ENCODE data around the gene CEACAM7. TPM values are rescaled to one million over a fixed set of nuclear protein-coding genes. Genes with fewer than 3 reads are reported as not detected.
"Not testable (repeated sequence)": the region's sequence is repeated elsewhere in the genome, so short reads cannot be mapped to it uniquely, and the experiment has no call there.

CEACAM7 gene
- total RNA-seq, 5 donors from 2014 or later (not counting 1 experiment from before 2014, with no cell fraction given), result not detected

DNA sequence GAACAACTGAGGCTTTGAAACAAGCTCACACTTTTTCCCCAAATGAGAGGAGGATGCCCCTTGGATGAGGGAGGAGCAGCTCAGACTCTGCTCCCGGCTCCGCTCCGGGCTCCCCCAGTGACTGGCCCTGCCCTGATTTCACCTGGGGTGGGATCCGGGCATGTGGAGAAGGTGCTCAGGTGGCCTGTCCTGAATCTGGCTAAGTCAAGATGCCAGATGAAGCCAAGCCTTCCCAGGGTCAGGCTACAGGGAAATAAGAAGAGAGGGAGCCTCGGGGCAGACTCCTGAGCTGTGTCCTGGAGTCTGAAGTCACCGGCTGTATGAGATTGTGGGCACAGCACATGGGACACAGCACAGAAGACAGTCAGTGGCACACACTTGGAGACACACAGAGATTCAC, 30.7 kb upstream of the CEACAM7 start:
- Histone ChIP-seq H3K4me1 (ENCODE audit: control insufficient read depth in 1 of 2, extremely low read depth in 1 of 2, insufficient read depth in 2 of 2, low read length in 2 of 2) (no peaks in the 10 kb centered on the region), H3K36me3 (ENCODE audit: control insufficient read depth in 2 of 2, extremely low read depth in 1 of 2, insufficient read depth in 1 of 2, low read length in 1 of 2) (no peaks in the 10 kb centered on the region), H3K4me3 (ENCODE audit: control insufficient read depth in 1 of 2, extremely low read depth in 1 of 2, low read length in 1 of 2) (no peak overlapping the region), H3K27me3 (replicated peaks in 1 of 2; ENCODE audit: control insufficient read depth in 2 of 2, extremely low read depth in 1 of 2, insufficient read depth in 2 of 2, low read length in 1 of 2) (peaks cover 0 to 57% of the 10 kb centered on the region in 2 experiments), H3K27ac (ENCODE audit: low read length) (no peak overlapping the region), H3K9me3 (no peaks in the 10 kb centered on the region)
- Mint-ChIP-seq H3K36me3 (no peaks in the 10 kb centered on the region), H3K4me3 (no peak overlapping the region), H3K27me3 (peaks cover 16 to 55% of the 10 kb centered on the region in 2 donors), H3K9me3 (no peaks in the 10 kb centered on the region), H3K27ac (no peak overlapping the region), H3K4me1 (no peaks in the 10 kb centered on the region)
- DNase-seq (no peak), ATAC-seq (replicated peaks in 1 of 4) (no peak)
- CTCF ChIA-PET, result no interaction called here
- 68% methylated on average over 5 of the region's 6 CpGs for WGBS (ENCODE audit: insufficient coverage)
- POLR2A ChIA-PET, result interaction anchor here in 1 of 2 donors (0.6 kb wide), 1 partner anchor 242 kb away, joined by 3 read pairs; no protein-coding TSS in a partner anchor

- DNase-seq (no peak), ATAC-seq (replicated peaks in 1 of 4) (no peak)
- H3K27me3 ChIP-seq (replicated peaks in 1 of 2; ENCODE audit: control insufficient read depth in 2 of 2, extremely low read depth in 1 of 2, insufficient read depth in 2 of 2, low read length in 1 of 2), result peaks cover 0 to 62% of the 10 kb centered on the region in 2 experiments
- Mint-ChIP-seq H3K4me3 (no peak overlapping the region), H3K9me3 (no peaks in the 10 kb centered on the region), H3K27me3 (peaks cover 20 to 42% of the 10 kb centered on the region in 2 donors), H3K36me3 (no peaks in the 10 kb centered on the region), H3K27ac (no peak overlapping the region), H3K4me1 (no peaks in the 10 kb centered on the region)
- H3K27ac ChIP-seq (ENCODE audit: low read length), result no peak overlapping the region
- WGBS (ENCODE audit: insufficient coverage), result no CpG with 5 or more reads among the region's 5 CpGs
- H3K9me3 ChIP-seq, result no peaks in the 10 kb centered on the region
- no peak overlapping the region for H3K4me3 ChIP-seq (ENCODE audit: control insufficient read depth in 1 of 2, extremely low read depth in 1 of 2, low read length in 1 of 2)
- no peaks in the 10 kb centered on the region for H3K4me1 ChIP-seq (ENCODE audit: control insufficient read depth in 1 of 2, extremely low read depth in 1 of 2, insufficient read depth in 2 of 2, low read length in 2 of 2)
- no peaks in the 10 kb centered on the region for H3K36me3 ChIP-seq (ENCODE audit: control insufficient read depth in 2 of 2, extremely low read depth in 1 of 2, insufficient read depth in 1 of 2, low read length in 1 of 2)
- POLR2A ChIA-PET, result no interaction called here
- CTCF ChIA-PET, result no interaction called here
These were observed 26.5 kb upstream of the CEACAM7 start for GRCh38 chr19:41714598-41714997.

DNA sequence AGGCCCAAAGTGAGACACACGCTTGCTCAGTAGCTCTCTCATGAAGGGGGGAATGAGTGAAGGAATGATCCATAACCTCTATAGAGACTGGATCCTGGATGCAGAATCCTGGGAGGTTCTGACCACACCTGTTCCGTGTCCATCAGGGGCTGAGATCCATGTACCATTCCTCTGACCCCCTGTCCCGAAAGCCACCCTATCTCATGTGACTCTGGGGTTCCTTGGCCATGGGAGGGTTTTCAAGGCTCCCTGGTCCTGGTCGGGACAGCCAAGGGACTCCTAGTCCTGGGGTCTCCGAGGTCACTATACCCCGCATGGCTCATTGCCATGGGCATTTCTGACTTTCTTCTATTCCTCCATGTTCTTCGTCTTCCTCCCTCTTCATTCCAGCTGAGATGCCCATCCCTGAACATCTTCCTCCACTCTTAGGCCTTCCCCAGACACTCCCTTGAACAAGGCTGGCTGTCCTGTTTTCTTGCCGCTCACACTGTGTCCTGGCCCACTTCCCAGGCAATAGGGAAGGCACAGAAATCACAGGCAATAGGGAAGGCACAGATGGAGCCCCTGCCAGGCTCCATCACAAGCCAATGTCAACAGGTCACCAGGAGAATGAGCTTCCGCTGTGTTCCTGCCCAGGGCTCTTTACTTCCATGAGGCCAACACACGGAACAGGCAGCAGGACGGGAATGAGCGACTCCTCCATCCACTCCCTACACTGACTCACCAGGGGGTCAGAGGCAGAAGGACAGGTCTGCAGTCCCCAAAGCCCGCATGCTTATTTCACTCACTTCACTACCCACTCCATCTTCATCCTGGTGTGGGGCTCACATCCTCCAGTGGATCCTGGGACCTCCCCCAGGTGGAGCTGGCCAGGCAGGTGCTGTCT, 23.5 kb upstream of the CEACAM7 start:
- WGBS (ENCODE audit: insufficient coverage), result 80% methylated on average over 8 of the region's 13 CpGs
- no peak overlapping the region for H3K4me3 Mint-ChIP-seq
- H3K4me3 ChIP-seq (ENCODE audit: control insufficient read depth in 1 of 2, extremely low read depth in 1 of 2, low read length in 1 of 2), result no peak overlapping the region
- DNase-seq (no peak), ATAC-seq (replicated peaks in 1 of 4) (no peak)
- H3K36me3 ChIP-seq (ENCODE audit: control insufficient read depth in 2 of 2, extremely low read depth in 1 of 2, insufficient read depth in 1 of 2, low read length in 1 of 2), result no peaks in the 10 kb centered on the region
- no peak overlapping the region for H3K27ac ChIP-seq (ENCODE audit: low read length)
- no peaks in the 10 kb centered on the region for H3K9me3 ChIP-seq
- peaks cover 5 to 7% (median 6%) of the 10 kb centered on the region in 3 donors for H3K4me1 Mint-ChIP-seq
- ChIA-PET CTCF (no interaction called here), POLR2A (no interaction called here)
- peaks cover 34 to 40% of the 10 kb centered on the region in 2 donors for H3K27me3 Mint-ChIP-seq
- no peaks in the 10 kb centered on the region for H3K36me3 Mint-ChIP-seq
- no peak overlapping the region for H3K27ac Mint-ChIP-seq
- no peaks in the 10 kb centered on the region for H3K9me3 Mint-ChIP-seq
- H3K27me3 ChIP-seq (replicated peaks in 1 of 2; ENCODE audit: control insufficient read depth in 2 of 2, extremely low read depth in 1 of 2, insufficient read depth in 2 of 2, low read length in 1 of 2), result peaks cover 0 to 58% of the 10 kb centered on the region in 2 experiments
- peaks cover 0 to 6% of the 10 kb centered on the region in 2 experiments for H3K4me1 ChIP-seq (ENCODE audit: control insufficient read depth in 1 of 2, extremely low read depth in 1 of 2, insufficient read depth in 2 of 2, low read length in 2 of 2)

- 82% methylated on average over 6 of the region's 8 CpGs for WGBS (ENCODE audit: insufficient coverage)
- CTCF ChIA-PET, result interaction anchor here in 1 of 2 donors (0.7 kb wide), 1 partner anchor 34 kb away, joined by 3 read pairs; no protein-coding TSS in a partner anchor
- H3K27me3 Mint-ChIP-seq, result peaks cover 31 to 45% of the 10 kb centered on the region in 2 donors
These were observed 22.0 kb upstream of the CEACAM7 start for GRCh38 chr19:41709951-41710645.

DNA sequence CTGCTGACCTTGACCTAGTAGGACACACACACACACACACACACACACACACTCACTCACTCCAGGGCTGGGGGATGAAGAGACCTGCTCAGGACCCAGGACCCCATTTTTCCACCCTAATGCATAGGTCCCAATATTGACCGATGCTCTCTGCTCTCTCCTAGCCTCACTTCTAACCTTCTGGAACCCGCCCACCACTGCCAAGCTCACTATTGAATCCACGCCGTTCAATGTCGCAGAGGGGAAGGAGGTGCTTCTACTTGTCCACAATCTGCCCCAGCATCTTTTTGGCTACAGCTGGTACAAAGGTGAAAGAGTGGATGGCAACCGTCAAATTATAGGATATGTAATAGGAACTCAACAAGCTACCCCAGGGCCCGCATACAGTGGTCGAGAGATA, 21.4 kb upstream of the CEACAM7 start:
- WGBS (ENCODE audit: insufficient coverage), result no CpG with 5 or more reads among the region's 8 CpGs
- H3K27me3 ChIP-seq (replicated peaks in 1 of 2; ENCODE audit: control insufficient read depth in 2 of 2, extremely low read depth in 1 of 2, insufficient read depth in 2 of 2, low read length in 1 of 2), result peaks cover 0 to 55% of the 10 kb centered on the region in 2 experiments
- ATAC-seq (replicated peaks in 1 of 4); H3K27ac ChIP-seq (ENCODE audit: low read length); H3K36me3 Mint-ChIP-seq; H3K4me1 ChIP-seq (ENCODE audit: control insufficient read depth in 1 of 2, extremely low read depth in 1 of 2, insufficient read depth in 2 of 2, low read length in 2 of 2); H3K36me3 ChIP-seq (ENCODE audit: control insufficient read depth in 2 of 2, extremely low read depth in 1 of 2, insufficient read depth in 1 of 2, low read length in 1 of 2); H3K9me3 ChIP-seq; H3K4me3 ChIP-seq (ENCODE audit: control insufficient read depth in 1 of 2, extremely low read depth in 1 of 2, low read length in 1 of 2); H3K27ac Mint-ChIP-seq; H3K9me3 Mint-ChIP-seq; CTCF ChIA-PET; H3K4me3 Mint-ChIP-seq; POLR2A ChIA-PET: not testable (repeated sequence)
- DNase-seq, result peak in 1 of 35 experiments; percentile 20
- Mint-ChIP-seq H3K4me1 (peaks cover 5 to 12% (median 6%) of the 10 kb centered on the region in 3 donors), H3K27me3 (peaks cover 35 to 51% of the 10 kb centered on the region in 2 donors)

More at GRCh38 chr19:41709951-41710645, 22.0 kb upstream of the CEACAM7 start:
- POLR2A ChIA-PET, result interaction anchor here (0.6 kb wide), 2 partner anchors 24 to 1100 kb away, joined by 3 read pairs; no protein-coding TSS in a partner anchor
- peaks cover 0 to 7% of the 10 kb centered on the region in 2 experiments for H3K4me1 ChIP-seq (ENCODE audit: control insufficient read depth in 1 of 2, extremely low read depth in 1 of 2, insufficient read depth in 2 of 2, low read length in 2 of 2)
- no peak for ATAC-seq (replicated peaks in 1 of 4)
- H3K27me3 ChIP-seq (replicated peaks in 1 of 2; ENCODE audit: control insufficient read depth in 2 of 2, extremely low read depth in 1 of 2, insufficient read depth in 2 of 2, low read length in 1 of 2), result peaks cover 0 to 58% of the 10 kb centered on the region in 2 experiments
- Mint-ChIP-seq H3K36me3 (no peaks in the 10 kb centered on the region), H3K4me3 (no peak overlapping the region), H3K27ac (no peak overlapping the region), H3K4me1 (peaks cover 5 to 12% (median 6%) of the 10 kb centered on the region in 3 donors), H3K9me3 (no peaks in the 10 kb centered on the region)
- DNase-seq, result peak in 1 of 35 experiments; percentile 4
- H3K9me3 ChIP-seq, result no peaks in the 10 kb centered on the region
- no peaks in the 10 kb centered on the region for H3K36me3 ChIP-seq (ENCODE audit: control insufficient read depth in 2 of 2, extremely low read depth in 1 of 2, insufficient read depth in 1 of 2, low read length in 1 of 2)
- H3K4me3 ChIP-seq (ENCODE audit: control insufficient read depth in 1 of 2, extremely low read depth in 1 of 2, low read length in 1 of 2), result no peak overlapping the region
- no peak overlapping the region for H3K27ac ChIP-seq (ENCODE audit: low read length)

GRCh38 chr19:41708481-41708880, 20.4 kb upstream of the CEACAM7 start, which contains the start of gene CEACAM5:
TSS of gene CEACAM5 (plus strand) at chr19:41708626. CDS start at chr19:41708732, 106 bp downstream.
- H3K27me3 Mint-ChIP-seq, result peaks cover 35 to 48% of the 10 kb centered on the region in 2 donors

More at GRCh38 chr19:41708481-41708880, 20.4 kb upstream of the CEACAM7 start, which contains the start of gene CEACAM5:
- no peak within 1 kb of the TSS for H3K27ac ChIP-seq (ENCODE audit: low read length)
- H3K9me3 Mint-ChIP-seq, result no peaks in the 10 kb centered on the region
- CTCF ChIA-PET, result no interaction called here
- peaks cover 5 to 12% (median 6%) of the 10 kb centered on the region in 3 donors for H3K4me1 Mint-ChIP-seq
- H3K36me3 Mint-ChIP-seq, result no peaks in the 10 kb centered on the region
- H3K9me3 ChIP-seq, result no peaks in the 10 kb centered on the region
- POLR2A ChIA-PET, result interaction anchor here in 1 of 2 donors (0.5 kb wide), 1 partner anchor 618 kb away, joined by 3 read pairs; no protein-coding TSS in a partner anchor
- 17% methylated on average over 1 of the region's 4 CpGs for WGBS (ENCODE audit: insufficient coverage)
- H3K4me3 Mint-ChIP-seq, result no peak within 1 kb of the TSS
- peaks cover 0 to 7% of the 10 kb centered on the region in 2 experiments for H3K4me1 ChIP-seq (ENCODE audit: control insufficient read depth in 1 of 2, extremely low read depth in 1 of 2, insufficient read depth in 2 of 2, low read length in 2 of 2)
- H3K36me3 ChIP-seq (ENCODE audit: control insufficient read depth in 2 of 2, extremely low read depth in 1 of 2, insufficient read depth in 1 of 2, low read length in 1 of 2), result no peaks in the 10 kb centered on the region
- no peak within 1 kb of the TSS for H3K27ac Mint-ChIP-seq
- no peak within 1 kb of the TSS for H3K4me3 ChIP-seq (ENCODE audit: control insufficient read depth in 1 of 2, extremely low read depth in 1 of 2, low read length in 1 of 2)
- ATAC-seq (replicated peaks in 1 of 4), result no peak
- peak in 1 of 35 experiments; percentile 2 for DNase-seq
- peaks cover 0 to 64% of the 10 kb centered on the region in 2 experiments for H3K27me3 ChIP-seq (replicated peaks in 1 of 2; ENCODE audit: control insufficient read depth in 2 of 2, extremely low read depth in 1 of 2, insufficient read depth in 2 of 2, low read length in 1 of 2)

Measured in T-cell (primary cell).